Lower leg skin (tissue), 4 donors: Measurements from ENCODE around the gene PLEKHA4. TPM values are rescaled to one million over a fixed set of nuclear protein-coding genes. Genes with fewer than 3 reads are reported as not detected.
"Not testable (repeated sequence)": the region's sequence is repeated elsewhere in the genome, so short reads cannot be mapped to it uniquely, and the experiment has no call there.

Experiments
- DNase-seq, 2 donors: peaks; one replicate each; pipeline ENCODE4 v3.0.0-alpha.2; 2019; ENCODE audit warnings: low spot score in 2 of 2
- H3K4me3 ChIP-seq: fragments of 200-600 bp; sonication (generic); 2 replicates; pipeline ENCODE4 v1.5.1; 2017; ENCODE audit warnings: mild to moderate bottlenecking, low read depth; ENCODE audit not compliant: poor library complexity, severe bottlenecking
- POLR2A ChIP-seq, 2 donors: fragments of 450-650 bp; IDR thresholded peaks; one replicate each; pipeline ENCODE4 v1.6.1; 2016 to 2017; ENCODE audit warnings: antibody characterized with exemption in 2 of 2, mild to moderate bottlenecking in 1 of 2, moderate library complexity in 1 of 2
- WGBS, 2 donors: methylation state at CpG; one replicate each; pipeline ENCODE4 v1.1.5; 2018; 5-methylcytosine and 5-hydroxymethylcytosine counted together
- intact Hi-C: fragments of 100-400 bp; cut with DNase I; formaldehyde crosslinking; loops from one replicate; pipeline ENCODE4 v1.15.0; 2023; ENCODE audit warnings: low total_unique reads
- total RNA-seq, 4 donors: library from RNA; depleted of rRNA; stranded (reverse); fragments of >200 nt; gene quantifications; one replicate each; pipeline ENCODE4 v1.1.0, GENCODE V29; 2016
- TF ChIP-seq, protein P1 (sequence below), 3 donors: fragments of 450-650 bp; IDR thresholded peaks; one replicate each; pipeline ENCODE4 v1.5.1; 2016; ENCODE audit warnings: antibody characterized with exemption in 3 of 3, mild to moderate bottlenecking in 3 of 3, moderate library complexity in 2 of 3

The PLEKHA4 gene
- total RNA-seq, 4 donors from 2014 or later = 2.9 to 7.2 (median 6.3) TPM

DNA sequence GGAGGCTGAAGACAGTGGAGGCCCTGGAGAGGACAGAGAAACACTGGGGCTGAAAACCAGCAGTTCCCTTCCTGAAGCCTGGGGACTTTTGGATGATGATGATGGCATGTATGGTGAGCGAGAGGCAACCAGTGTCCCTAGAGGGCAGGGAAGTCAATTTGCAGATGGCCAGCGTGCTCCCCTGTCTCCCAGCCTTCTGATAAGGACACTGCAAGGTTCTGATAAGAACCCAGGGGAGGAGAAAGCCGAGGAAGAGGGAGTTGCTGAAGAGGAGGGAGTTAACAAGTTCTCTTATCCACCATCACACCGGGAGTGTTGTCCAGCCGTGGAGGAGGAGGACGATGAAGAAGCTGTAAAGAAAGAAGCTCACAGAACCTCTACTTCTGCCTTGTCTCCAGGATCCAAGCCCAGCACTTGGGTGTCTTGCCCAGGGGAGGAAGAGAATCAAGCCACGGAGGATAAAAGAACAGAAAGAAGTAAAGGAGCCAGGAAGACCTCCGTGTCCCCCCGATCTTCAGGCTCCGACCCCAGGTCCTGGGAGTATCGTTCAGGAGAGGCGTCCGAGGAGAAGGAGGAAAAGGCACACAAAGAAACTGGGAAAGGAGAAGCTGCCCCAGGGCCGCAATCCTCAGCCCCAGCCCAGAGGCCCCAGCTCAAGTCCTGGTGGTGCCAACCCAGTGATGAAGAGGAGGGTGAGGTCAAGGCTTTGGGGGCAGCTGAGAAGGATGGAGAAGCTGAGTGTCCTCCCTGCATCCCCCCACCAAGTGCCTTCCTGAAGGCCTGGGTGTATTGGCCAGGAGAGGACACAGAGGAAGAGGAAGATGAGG, 5.3 kb upstream of the PLEKHA4 start:
- TF ChIP-seq, protein P1, sequence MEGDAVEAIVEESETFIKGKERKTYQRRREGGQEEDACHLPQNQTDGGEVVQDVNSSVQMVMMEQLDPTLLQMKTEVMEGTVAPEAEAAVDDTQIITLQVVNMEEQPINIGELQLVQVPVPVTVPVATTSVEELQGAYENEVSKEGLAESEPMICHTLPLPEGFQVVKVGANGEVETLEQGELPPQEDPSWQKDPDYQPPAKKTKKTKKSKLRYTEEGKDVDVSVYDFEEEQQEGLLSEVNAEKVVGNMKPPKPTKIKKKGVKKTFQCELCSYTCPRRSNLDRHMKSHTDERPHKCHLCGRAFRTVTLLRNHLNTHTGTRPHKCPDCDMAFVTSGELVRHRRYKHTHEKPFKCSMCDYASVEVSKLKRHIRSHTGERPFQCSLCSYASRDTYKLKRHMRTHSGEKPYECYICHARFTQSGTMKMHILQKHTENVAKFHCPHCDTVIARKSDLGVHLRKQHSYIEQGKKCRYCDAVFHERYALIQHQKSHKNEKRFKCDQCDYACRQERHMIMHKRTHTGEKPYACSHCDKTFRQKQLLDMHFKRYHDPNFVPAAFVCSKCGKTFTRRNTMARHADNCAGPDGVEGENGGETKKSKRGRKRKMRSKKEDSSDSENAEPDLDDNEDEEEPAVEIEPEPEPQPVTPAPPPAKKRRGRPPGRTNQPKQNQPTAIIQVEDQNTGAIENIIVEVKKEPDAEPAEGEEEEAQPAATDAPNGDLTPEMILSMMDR (IDR thresholded peaks at IDR 0.05) = no peak
- no peak for TF ChIP-seq POLR2A (IDR thresholded peaks at IDR 0.05)
- H3K4me3 ChIP-seq = peak overlapping the region; percentile 100
- intact Hi-C loops = no loop called here
- DNase-seq = peak in 1 of 2 donors; percentile 88
- WGBS, 2 donors = 17 to 23% methylated on average over 14 of the region's 14 CpGs

- peak; percentile 96 to 97 for DNase-seq
- TF ChIP-seq, protein P1 (IDR thresholded peaks at IDR 0.05) = no peak
- TF ChIP-seq POLR2A (IDR thresholded peaks at IDR 0.05) = peak in 1 of 2 donors; percentile 42
- 0 to 1% methylated on average over 14 of the region's 14 CpGs for WGBS, 2 donors
- intact Hi-C loops = no loop called here
- H3K4me3 ChIP-seq = peak overlapping the region; percentile 100
These were observed 4.6 kb upstream of the PLEKHA4 start for GRCh38 chr19:48872884-48873475.

- H3K4me3 ChIP-seq = peak within 1 kb of the TSS; percentile 100
- peak; percentile 99 to 100 for DNase-seq
- TF ChIP-seq, protein P1 (IDR thresholded peaks at IDR 0.05) = no peak
- TF ChIP-seq POLR2A (IDR thresholded peaks at IDR 0.05) = peak in 1 of 2 donors; percentile 99
- intact Hi-C loops = no loop called here
- 0 to 1% methylated on average over 52 to 53 of the region's 53 CpGs for WGBS, 2 donors
These were observed 3.9 kb upstream of the PLEKHA4 start, which contains the start of gene PPP1R15A for GRCh38 chr19:48872182-48872883. Gene PPP1R15A, plus strand, starts transcription at chr19:48872421. Its CDS starts 813 bp downstream, at chr19:48873234.

GRCh38 chr19:48871471-48872181, 3.2 kb upstream of the PLEKHA4 start:
- DNase-seq, H3K4me3 ChIP-seq, intact Hi-C loops: not testable (repeated sequence)
- 55 to 67% methylated on average over 31 of the region's 31 CpGs for WGBS, 2 donors

DNA sequence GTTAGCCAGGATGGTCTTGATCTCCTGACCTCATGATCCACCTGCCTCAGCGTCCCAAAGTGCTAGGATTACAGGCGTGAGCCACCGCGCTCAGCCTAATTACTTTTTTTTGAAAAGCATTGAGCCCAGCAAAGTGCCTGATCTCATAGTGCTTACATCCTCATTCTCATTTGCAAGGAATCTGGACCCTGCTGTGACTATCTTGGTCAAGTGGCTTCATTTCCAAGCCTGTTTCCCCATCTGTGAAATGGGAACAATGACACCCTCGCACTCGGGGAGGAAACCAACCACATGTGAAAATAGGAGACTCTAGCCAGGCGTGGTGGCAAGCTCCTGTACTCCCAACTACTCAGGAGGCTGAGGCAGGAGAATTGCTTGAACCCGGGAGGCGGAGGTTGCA, 1.6 kb upstream of the PLEKHA4 start:
- TF ChIP-seq POLR2A (IDR thresholded peaks at IDR 0.05) = no peak
- TF ChIP-seq, protein P1 (IDR thresholded peaks at IDR 0.05) = no peak
- no peak for DNase-seq
- 96 to 97% methylated on average over 7 to 9 of the region's 9 CpGs for WGBS, 2 donors
- intact Hi-C loops = no loop called here
- H3K4me3 ChIP-seq = no peak overlapping the region
